GM19372 (cell line): Measurements from ENCODE around the gene RBP5.

Source experiments
- ATAC-seq: cut with Tn5 transposase; IDR thresholded peaks from one replicate; pipeline ENCODE4 v1.9.1; 2021; ENCODE audit warnings: mild to moderate bottlenecking, low read depth, moderate library complexity; ENCODE audit not compliant: unreplicated experiment

Gene RBP5

GRCh38 chr12:7128681-7129286 is at the start of gene RBP5:
RBP5 (minus strand) TSS chr12:7128889; CDS start chr12:7128775, 114 bp downstream.
- ATAC-seq: no peak

GRCh38 chr12:7178481-7178880 is 49.8 kb upstream of the RBP5 start:
- no peak for ATAC-seq

GRCh38 chr12:7176595-7176994 is 47.9 kb upstream of the RBP5 start:
- no peak for ATAC-seq

- ATAC-seq: no peak
Measured at GRCh38 chr12:7175493-7175892, 46.8 kb upstream of the RBP5 start.

- ATAC-seq: no peak
Measured at GRCh38 chr12:7171854-7172253, 43.2 kb upstream of the RBP5 start.

GRCh38 chr12:7169951-7170350 is 41.3 kb upstream of the RBP5 start:
- ATAC-seq: no peak

GRCh38 chr12:7162691-7163114 is 34.0 kb upstream of the RBP5 start:
- no peak for ATAC-seq

GRCh38 chr12:7161811-7162210 is 33.1 kb upstream of the RBP5 start:
- no peak for ATAC-seq

GRCh38 chr12:7161327-7161726 is 32.6 kb upstream of the RBP5 start:
- ATAC-seq: no peak

GRCh38 chr12:7160183-7160582 is 31.5 kb upstream of the RBP5 start:
- ATAC-seq: no peak

GRCh38 chr12:7158781-7159609 is 30.3 kb upstream of the RBP5 start:
- ATAC-seq: no peak

GRCh38 chr12:7157391-7157790 is 28.7 kb upstream of the RBP5 start:
- no peak for ATAC-seq

GRCh38 chr12:7156259-7157197 is 27.8 kb upstream of the RBP5 start:
- ATAC-seq: no peak

GRCh38 chr12:7155471-7156034 is 26.9 kb upstream of the RBP5 start:
- ATAC-seq: no peak

GRCh38 chr12:7154901-7155470 is 26.3 kb upstream of the RBP5 start:
- ATAC-seq: no peak

GRCh38 chr12:7154042-7154441 is 25.4 kb upstream of the RBP5 start:
- no peak for ATAC-seq

GRCh38 chr12:7152818-7153217 is 24.1 kb upstream of the RBP5 start:
- ATAC-seq: no peak

- ATAC-seq: no peak
Measured at GRCh38 chr12:7151532-7151931, 22.8 kb upstream of the RBP5 start.

GRCh38 chr12:7150841-7151240 is 22.2 kb upstream of the RBP5 start:
- ATAC-seq: no peak

GRCh38 chr12:7150356-7150755 is 21.7 kb upstream of the RBP5 start:
- no peak for ATAC-seq
